Stimulated activated CD8-positive, alpha-beta memory T cell treated with anti-CD3 and anti-CD28 coated beads, Interleukin-2, amount 100 ng/mL, for 48 hours (primary cell): Measurements from ENCODE around the gene PAX5.

Experiments
- DNase-seq, 2 donors: peaks; one replicate each; pipeline ENCODE4 v3.0.0-alpha.2; 2020; ENCODE audit warnings: low read depth in 2 of 2

PAX5 gene

DNA sequence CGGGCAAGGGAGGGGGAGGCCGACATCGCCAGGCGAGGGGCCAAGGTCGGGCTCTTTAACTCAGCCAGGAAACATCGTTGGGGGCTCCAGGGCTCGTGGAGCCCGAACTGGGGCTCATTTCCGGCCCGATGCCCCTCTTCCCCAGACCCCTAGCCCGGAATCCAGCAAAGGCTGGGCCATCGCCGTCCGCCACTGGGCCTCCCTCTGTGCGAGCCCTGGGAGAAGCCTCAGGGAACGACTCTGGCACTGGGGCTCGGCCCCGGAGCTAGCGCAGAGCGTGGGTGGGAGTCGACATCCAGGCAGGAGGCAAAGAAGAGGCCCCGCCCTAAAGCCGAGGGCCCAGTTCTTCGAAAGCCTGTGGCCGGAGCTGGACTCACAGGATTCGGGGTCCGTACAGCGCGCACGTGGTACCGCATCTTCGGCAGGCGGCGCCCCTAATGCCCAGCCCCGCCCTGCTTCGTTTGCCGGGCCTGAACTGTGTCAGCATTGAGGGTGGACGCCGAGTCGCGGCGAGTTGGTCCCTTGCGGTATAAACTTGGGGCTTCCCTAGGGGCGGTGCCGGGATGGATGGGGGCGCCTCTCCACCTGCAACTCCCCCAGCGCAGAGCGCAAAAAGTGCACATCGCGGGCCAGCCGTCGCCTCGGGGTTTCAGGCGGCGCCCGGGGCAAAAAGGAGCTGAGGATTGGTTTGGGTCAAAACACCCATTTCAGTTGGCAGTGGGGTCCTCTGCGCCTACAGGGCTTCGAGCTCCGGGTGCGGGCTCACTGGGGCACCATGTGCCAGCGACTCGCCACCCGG lies 3.6 kb upstream of the PAX5 start:
- no peak for DNase-seq

GRCh38 chr9:37036776-37037502 lies 2.9 kb upstream of the PAX5 start:
- DNase-seq = no peak

DNA sequence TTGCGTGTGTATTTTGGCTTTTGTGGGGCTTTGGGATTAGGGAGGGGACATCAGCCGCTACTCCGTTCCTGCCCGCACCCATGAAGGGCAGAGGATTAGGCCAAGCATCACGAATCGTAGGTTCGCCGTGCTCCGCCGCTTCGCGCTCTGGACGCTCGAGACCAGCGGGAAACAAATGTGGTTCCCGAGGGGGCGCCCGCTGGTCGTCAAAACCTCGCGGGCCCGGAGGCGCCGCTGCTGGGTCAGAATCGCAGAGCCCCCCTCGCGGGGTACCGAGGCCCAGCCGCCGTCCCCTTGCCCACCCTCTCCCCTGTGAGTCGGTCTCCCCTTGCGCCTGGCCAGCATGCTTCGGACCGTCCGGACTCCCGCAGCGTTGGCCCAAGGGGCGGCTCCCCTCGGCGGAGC lies 2.3 kb upstream of the PAX5 start:
- DNase-seq = no peak

GRCh38 chr9:37035648-37036370 lies 1.7 kb upstream of the PAX5 start:
- no peak for DNase-seq

GRCh38 chr9:37034938-37035647 lies 1.0 kb upstream of the PAX5 start:
- DNase-seq = no peak

DNA sequence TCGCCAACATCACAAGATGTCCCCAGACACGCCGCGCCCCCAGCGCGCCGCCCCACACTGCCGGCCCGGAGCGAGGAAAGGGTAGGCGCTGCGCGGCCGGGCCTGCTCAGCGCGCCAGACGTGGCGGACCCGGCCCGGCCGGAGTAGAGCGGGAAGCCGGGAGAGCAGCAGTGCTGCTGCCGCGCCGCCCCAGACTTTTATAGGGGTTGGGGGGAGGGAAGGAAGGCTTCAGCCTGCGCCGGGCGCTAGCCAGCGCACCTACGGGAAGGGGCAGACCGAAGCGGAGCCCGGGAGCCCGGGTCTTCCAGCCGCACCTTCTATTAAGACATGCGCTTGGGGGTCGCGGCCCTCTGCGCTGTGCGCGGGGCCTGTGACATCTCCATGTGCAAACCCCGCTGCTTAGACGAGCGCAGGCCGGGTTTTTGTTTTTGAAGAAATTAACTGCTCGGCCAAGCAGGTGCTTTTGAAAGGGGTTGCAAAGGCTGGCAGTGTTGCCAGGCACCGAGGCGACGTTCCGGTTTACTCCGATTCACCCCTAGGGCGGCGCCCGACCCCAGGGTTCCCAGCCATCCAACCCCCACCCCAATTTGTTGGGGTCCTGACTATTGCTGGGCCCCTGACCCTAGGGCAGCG lies 353 bp upstream of the PAX5 start:
- no peak for DNase-seq

GRCh38 chr9:37033141-37033540 lies 927 bp downstream of the PAX5 start:
- no peak for DNase-seq

- no peak for DNase-seq
These were observed 1.4 kb downstream of the PAX5 start for GRCh38 chr9:37032713-37033112.

- no peak for DNase-seq
These were observed 2.2 kb downstream of the PAX5 start for GRCh38 chr9:37031902-37032301.

GRCh38 chr9:37031081-37031480 lies 3.0 kb downstream of the PAX5 start:
- DNase-seq = no peak

GRCh38 chr9:37030611-37030939 lies 3.5 kb downstream of the PAX5 start:
- no peak for DNase-seq

DNA sequence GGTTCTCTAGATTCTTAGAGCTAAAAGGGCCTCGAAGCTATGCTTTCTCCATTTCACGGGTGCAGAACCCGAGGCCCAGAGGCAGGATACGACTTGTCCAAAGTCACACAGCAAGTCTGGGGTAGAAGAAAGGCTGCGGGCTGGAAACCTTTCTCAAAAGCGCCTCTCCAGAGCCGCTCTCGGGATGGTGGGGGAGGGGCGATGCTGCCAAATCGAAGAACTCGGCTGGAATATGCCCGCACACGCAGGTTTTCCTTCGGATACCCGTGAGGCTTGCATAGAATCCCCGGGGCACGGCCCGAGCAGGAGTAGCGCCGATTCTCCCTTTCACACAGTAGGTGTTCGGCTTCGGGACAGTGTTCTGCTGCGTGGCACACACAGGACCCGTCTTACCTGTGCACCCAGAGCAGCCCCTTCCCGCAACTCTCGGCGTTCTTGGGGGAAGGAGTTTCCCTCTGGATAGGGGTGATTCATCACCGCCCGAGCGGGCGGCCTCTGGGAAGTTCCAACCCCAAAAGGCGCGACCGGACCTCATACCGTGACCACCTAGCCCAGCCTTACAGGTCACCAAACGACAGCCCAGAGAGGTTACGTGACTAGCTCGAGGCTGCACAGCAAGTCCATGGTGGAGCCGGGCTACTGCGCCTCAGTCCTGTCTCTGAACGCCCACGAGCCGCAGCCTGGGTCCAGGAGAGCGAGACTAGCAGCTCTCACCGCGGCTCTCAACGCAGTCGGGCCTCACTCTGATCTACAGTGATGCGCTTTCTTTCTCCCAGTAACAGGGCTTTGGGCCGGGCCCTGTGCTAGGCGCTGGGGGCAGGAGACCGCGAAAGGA lies 4.1 kb downstream of the PAX5 start:
- no peak for DNase-seq

DNA sequence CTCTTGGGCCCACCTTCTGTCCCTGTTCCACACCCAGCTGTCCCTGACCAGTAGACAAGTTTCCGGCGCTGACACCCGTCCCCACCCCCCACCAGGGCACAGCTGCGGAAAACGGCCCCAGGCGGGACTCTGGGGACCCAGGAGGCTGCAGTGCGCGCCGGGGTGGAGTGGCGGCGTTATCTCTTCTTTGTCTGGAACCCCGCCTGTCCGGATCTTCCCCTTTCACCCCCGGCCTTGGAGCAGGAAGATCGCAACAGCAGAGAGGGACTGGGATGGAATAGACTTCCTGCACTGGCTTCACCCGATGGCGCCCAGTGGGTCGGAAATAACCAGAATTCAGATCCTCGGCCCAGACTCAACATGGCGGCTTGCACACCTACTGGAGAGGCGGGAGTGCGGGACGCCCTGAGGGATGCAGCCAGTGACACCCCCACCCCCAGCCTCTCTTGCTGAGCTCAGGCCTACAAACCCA lies 4.7 kb downstream of the PAX5 start:
- no peak for DNase-seq

DNA sequence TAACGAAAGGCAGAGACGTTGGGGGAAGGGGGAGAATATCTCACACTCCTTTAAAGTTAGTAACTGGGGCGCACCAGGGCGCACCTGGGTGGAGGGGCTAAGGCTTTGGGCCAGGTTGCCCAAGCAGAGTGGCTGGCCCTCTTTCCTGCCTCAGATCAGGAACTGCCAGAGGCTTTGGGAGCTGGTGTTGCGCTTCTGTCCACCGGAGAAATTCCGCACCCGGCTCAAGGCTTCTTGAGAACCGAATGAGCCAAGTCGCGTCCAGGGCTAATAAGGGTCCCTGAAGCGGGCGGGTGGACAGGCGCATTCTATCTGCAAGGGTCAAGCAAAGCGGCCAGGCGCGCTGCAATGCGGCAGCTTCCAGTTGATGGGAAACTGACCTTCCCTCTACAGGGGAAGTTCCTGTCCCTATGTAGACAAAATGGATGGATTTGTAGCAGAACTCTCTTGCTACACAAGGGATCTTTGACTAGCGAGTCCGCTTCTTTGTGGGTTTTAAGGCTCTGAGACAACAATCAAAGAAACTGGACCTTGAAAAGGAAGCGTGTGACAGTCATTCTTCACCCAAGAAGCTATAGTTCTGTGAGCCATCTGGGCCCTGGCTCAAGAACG lies 5.5 kb downstream of the PAX5 start:
- no peak for DNase-seq

- peak; percentile 89 to 92 for DNase-seq
These were observed 6.3 kb downstream of the PAX5 start for GRCh38 chr9:37027582-37028419.

- DNase-seq = no peak
These were observed 7.0 kb downstream of the PAX5 start for GRCh38 chr9:37026931-37027581.

DNA sequence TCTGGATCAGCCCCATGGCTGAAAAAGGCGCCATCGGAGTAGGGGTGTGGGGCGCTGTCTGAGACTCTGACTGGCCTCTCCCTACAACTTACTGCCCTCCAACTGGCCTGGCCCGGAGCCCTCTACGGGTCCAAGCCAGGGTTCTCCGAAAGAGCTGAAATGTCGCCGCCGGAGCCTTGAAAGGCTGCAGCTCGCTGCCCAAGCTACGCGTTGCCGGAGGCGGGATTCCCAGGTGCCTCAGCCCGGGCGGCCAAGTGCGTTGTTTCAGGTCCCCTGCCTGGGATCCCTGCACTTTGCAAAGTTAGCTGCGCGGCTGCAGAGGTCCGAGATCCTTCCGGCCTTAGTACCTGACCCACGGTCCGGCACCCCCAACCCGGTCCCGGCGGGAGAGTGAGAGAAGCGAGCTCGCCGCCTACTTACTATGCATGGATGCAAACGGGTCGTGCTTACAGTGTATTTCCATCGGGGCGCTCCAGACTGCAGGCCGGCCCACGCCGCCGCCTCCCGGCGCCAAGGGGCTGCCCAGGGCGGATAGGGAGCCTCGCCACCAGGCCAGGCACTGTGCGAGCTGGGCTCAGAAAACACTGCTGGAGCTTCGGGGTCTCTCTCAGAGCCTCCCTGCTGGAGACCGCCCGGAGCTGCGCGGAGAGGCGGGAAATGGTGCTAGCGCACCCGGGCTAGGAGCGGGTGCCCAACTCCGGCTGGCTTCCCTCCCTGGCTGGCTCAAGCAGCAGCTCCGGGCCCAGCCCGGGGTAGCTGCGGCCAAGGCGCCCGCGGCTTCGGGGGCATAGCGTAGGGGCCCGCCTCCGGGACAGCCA lies 7.7 kb downstream of the PAX5 start:
- DNase-seq = no peak

DNA sequence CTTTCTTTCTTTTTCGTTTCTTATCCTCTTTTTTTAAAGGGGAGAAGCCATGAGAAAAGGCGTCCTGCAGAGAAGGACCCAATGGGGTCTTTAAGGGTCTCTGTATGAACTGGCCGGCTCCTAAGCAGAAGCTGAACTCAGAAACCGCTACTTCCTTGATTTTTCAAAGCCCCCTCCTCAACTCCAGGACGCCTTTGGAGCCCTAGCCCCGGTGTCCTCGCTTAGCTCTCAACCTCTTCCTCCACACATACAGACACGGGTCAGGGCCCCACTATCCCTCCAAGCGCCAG lies 8.3 kb downstream of the PAX5 start:
- no peak for DNase-seq
